Frontal cortex (tissue), 4 donors: ENCODE data around the gene U2AF1L4. TPM values are rescaled to one million over a fixed set of nuclear protein-coding genes. Genes with fewer than 3 reads are reported as not detected.

Experiments
- DNase-seq, 2 donors: peaks; one replicate each; pipeline ENCODE4 v3.0.0; 2012; ENCODE audit warnings: low spot score in 2 of 2
- FAIRE-seq: peaks from 2 replicates; lab custom pipeline; 2012; peaks lifted over from hg19 to GRCh38; lab: Jason Lieb, UNC
- total RNA-seq: library from RNA; depleted of rRNA; stranded (reverse); fragments of >200 nt; gene quantifications from one replicate; pipeline ENCODE4 v1.2.3, GENCODE V29; 2014
- donor health status: control.
- donor health status: control.
- donor health status: control.

The U2AF1L4 gene
- total RNA-seq = 9.4 TPM

- DNase-seq (peak; percentile 86 to 91), FAIRE-seq (no peak)
Measured at GRCh38 chr19:35745328-35746086, at the start of gene U2AF1L4, which contains the start of gene PSENEN. Gene U2AF1L4 (minus strand): TSS chr19:35745418. CDS start chr19:35745391, 27 bp downstream. Gene PSENEN (plus strand): TSS chr19:35745651. CDS start chr19:35745931, 280 bp downstream.

- DNase-seq = no peak
- no peak for FAIRE-seq
Measured at GRCh38 chr19:35793381-35794165, 48.4 kb upstream of the U2AF1L4 start.

DNA sequence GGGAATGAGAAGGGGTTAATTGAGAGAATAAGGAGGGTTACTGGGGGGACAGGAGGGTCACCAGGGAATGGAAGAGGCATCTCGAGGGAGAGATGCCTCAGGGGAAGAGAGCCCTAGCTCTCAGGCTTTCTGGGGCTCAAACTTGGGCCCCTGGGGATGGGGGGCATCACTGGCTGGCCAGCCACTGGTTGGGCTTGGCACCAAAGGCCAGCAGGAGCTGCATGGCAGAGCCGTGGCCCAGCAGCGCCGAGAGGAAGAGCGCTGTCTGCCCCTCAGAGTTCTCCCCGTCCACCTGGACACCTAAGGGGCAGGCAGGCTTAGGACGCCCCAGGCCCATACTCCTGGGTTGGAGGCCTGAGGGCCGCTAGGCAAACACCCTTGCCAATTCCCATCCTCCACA lies 47.7 kb upstream of the U2AF1L4 start:
- DNase-seq (no peak), FAIRE-seq (no peak)

DNA sequence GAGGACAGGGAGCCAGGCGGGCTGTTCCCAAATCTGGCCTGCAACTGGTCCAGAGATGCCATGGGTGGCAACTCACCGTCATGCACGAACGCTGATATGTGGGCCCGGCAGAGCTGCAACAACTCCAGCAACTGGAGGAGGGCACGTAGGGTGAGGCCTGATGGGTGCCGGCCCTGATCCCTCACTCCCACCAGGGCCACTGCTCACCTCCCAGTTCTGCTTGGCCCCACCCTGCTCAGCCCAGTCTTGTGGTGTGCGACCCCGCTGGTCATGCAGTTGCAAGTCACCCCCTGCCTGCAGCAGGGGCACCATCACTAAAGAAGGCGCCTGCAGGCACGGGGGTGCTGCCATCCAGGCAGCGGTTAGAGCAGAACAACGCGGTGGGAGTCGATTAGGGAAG lies 47.1 kb upstream of the U2AF1L4 start:
- FAIRE-seq = no peak

GRCh38 chr19:35791814-35792279 lies 46.6 kb upstream of the U2AF1L4 start:
- FAIRE-seq (no peak), DNase-seq (no peak)

More for the DNA sequence above, 47.1 kb upstream of the U2AF1L4 start:
- DNase-seq = no peak

GRCh38 chr19:35790981-35791813 lies 46.0 kb upstream of the U2AF1L4 start:
- no peak for FAIRE-seq
- DNase-seq = no peak

DNA sequence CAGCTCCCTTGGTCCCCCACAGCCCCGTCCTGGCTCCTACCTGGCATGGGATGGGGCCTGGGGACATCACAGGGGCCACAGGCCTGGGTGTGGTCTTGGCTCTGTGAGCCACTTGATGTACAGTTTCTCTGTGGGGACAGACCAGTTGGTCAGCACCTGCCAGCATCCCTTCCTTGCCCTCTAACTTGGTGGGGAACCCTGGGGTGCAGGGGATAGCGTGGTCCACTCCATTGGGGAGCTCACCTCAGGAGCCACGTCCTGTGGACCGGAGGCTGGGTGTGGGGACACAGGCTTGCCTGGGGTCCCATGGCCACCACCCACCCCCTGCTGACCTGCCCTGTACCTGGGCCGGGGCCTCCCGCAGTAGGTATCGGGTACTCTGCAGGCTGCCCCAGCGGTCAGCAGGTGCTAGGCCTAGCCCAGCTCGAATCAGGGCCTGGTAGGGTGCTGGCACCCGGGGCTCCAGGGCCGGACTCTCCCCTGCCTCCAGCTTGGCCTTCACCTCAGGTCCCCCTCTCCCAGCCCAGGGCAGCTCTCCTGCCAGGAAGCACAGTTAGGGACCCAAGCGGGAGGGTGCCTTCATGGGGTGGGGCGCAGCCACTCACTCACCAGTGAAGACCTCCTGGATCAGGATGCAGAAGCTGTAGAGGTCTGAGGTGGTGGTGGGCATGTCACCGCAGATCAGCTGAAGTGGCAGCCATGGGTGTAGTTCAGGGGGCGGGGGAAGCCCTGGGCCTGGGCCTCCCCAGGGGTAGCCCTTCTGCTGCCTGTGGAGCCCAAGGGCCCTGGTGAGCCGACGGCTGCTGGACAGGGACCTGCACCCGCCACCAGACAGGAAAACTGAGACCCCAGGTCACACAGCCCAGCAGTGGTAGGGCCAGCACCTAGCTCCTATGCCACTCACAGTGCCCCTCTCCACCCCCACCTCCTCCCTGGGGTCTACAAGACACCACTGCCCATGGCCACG lies 45.0 kb upstream of the U2AF1L4 start:
- no peak for DNase-seq
- FAIRE-seq = no peak

DNA sequence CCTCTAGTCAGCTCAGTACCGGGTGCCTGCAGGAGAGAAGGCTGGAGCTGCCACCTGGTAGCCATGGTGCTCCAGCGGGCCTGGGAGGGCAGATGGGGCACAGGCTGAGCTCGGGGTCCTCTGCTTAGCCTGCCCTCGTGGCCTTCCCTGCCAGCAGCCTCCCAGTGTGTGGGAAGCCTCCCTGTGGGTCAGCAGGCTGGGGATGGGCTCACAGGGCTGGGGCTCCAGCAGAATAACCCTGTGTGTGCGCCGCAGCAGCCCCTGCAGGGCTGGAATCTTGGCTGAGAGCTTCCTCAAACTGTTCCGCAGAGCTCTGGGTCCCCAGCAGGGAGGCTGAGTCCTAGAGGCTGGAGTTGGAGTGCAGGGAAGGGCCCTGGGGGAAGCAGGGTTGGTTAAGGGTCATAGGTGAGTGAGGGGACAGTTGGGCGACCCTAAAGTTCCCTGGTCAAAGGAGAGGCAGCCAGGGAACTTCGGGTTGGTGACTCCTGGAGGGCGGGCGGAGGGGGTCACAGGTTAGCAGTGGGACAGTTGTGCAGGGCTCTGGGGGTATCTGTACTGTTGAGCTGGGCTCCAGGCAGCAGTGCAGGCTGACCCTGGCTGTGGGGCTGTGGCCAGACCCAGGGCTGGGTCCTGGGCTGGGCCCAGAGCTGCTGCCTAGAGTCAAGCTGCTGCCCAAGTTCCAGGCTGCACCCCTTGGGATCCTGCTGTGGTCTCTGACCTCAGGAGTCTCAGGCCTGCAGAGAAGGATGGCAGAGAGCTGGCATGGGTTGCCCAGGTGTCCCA lies 44.2 kb upstream of the U2AF1L4 start:
- FAIRE-seq = no peak
- DNase-seq = no peak

DNA sequence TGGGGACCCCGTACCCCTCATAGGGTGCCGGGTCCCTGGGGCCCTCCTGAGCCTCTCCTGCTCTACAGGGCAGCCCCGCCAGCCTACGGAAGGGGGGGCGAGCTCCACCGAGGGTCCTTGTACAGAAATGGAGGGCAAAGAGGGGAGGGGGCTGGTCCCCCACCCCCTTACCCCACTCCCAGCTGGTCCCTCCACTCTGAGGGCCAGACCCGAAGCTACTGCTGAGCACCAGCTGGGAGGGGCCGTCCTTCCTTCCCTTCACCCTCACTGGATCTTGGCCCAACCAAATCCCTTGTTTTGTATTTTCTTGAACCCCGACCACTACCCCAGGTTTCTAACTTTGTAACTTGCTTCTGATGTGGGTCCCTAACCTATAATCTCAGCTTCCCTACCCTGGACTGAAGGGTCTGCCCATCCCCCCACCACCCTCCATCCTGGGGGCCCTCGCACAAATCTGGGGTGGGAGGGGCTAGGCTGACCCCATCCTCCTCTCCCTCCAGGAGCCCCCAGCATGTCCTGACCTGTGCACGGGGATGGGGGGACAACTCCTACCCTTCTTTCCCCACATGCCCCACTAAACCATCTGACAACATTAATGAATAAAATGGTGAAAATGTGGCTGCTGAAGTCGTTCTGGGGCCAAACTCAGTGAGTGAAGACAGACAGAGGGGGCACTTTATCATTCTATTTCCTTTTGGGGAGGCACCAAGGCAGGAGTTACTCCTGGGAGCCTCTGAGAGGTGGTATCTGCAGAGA lies 43.2 kb upstream of the U2AF1L4 start:
- FAIRE-seq (no peak), DNase-seq (no peak)

DNA sequence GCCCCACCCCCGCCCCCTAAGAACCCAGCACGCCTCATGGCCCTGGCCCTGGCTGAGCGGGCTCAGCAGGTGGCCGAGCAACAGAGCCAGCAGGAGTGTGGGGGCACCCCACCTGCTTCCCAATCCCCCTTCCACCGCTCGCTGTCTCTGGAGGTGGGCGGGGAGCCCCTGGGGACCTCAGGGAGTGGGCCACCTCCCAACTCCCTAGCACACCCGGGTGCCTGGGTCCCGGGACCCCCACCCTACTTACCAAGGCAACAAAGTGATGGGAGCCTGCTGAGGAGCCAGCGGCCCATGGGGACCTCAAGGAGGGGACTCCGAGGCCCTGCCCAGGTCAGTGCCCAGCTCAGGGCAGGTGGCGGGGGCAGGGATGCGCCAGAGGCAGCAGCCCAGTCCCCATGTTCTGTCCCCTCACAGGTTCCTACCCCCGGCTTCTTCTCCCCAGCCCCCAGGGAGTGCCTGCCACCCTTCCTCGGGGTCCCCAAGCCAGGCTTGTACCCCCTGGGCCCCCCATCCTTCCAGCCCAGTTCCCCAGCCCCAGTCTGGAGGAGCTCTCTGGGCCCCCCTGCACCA lies 42.1 kb upstream of the U2AF1L4 start:
- FAIRE-seq (no peak), DNase-seq (no peak)

DNA sequence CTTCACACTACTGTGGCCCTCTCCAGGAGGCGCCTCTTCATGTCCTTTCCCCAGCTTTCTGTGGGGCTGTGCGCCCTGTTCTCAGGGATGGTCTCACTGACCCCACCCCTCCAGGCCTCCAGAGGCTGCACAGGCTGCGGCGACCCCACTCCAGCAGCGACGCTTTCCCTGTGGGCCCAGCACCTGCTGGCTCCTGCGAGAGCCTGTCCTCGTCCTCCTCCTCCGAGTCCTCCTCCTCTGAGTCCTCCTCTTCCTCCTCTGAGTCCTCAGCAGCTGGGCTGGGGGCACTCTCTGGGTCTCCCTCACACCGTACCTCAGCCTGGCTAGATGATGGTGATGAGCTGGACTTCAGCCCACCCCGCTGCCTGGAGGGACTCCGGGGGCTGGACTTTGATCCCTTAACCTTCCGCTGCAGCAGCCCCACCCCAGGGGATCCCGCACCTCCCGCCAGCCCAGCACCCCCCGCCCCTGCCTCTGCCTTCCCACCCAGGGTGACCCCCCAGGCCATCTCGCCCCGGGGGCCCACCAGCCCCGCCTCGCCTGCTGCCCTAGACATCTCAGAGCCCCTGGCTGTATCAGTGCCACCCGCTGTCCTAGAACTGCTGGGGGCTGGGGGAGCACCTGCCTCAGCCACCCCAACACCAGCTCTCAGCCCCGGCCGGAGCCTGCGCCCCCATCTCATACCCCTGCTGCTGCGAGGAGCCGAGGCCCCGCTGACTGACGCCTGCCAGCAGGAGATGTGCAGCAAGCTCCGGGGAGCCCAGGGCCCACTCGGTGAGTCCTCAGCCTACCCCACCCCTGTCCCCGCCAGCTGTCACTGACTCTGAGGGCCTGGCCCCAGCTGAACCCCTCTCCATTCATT lies 41.3 kb upstream of the U2AF1L4 start:
- DNase-seq = no peak
- no peak for FAIRE-seq

GRCh38 chr19:35785339-35785627 lies 40.1 kb upstream of the U2AF1L4 start:
- no peak for FAIRE-seq

GRCh38 chr19:35784503-35785338 lies 39.5 kb upstream of the U2AF1L4 start:
- DNase-seq (no peak), FAIRE-seq (no peak)

More at GRCh38 chr19:35785339-35785627, 40.1 kb upstream of the U2AF1L4 start:
- no peak for DNase-seq

GRCh38 chr19:35783469-35784434 lies 38.5 kb upstream of the U2AF1L4 start:
- no peak for FAIRE-seq

More at GRCh38 chr19:35783469-35784434, 38.5 kb upstream of the U2AF1L4 start:
- no peak for DNase-seq
